Panc1 (cell line): ENCODE data around the gene NRCAM. TPM values are rescaled to one million over a fixed set of nuclear protein-coding genes. Genes with fewer than 3 reads are reported as not detected.

Experiments used
- ATAC-seq: fragments of 200-7000 bp; cut with Tn5 transposase; 2 replicates; pipeline ENCODE4 v1.9.1; 2020; ENCODE audit warnings: mild to moderate bottlenecking, moderate library complexity
- BruUV-seq: library from RNA; stranded (reverse); fragments of 400-500 nt; replicated peaks from 2 replicates; lab custom pipeline; 2021; lab: Mats Ljungman, UMichigan
- CTCF ChIA-PET: fragments of 300-600 bp; sonication (Branson Sonifier 250); formaldehyde crosslinking; loops from one replicate; lab custom pipeline; 2022; ENCODE audit warnings: antibody characterized with exemption; lab: Charles Lee
- POLR2A ChIA-PET: fragments of 300-600 bp; sonication (Branson Sonifier 250); formaldehyde crosslinking; loops from one replicate; lab custom pipeline; 2022; ENCODE audit warnings: antibody characterized with exemption; lab: Charles Lee
- DNase-seq: peaks from one replicate; pipeline ENCODE4 v3.0.0-alpha.2; 2010; ENCODE audit warnings: low read depth, low spot score
- H3K27ac ChIP-seq: 2 replicates; pipeline ENCODE4 v1.5.1; 2011; ENCODE audit warnings: mild to moderate bottlenecking, low read length, inconsistent platforms
- H3K27me3 ChIP-seq: fragments of 200-500 bp; sonication (Bioruptor generic); 2 replicates; pipeline ENCODE4 v1.6.0; 2014; ENCODE audit warnings: low read length, inconsistent platforms; ENCODE audit not compliant: control insufficient read depth, insufficient read depth
- H3K36me3 ChIP-seq: fragments of 200-500 bp; sonication (Bioruptor generic); 2 replicates; pipeline ENCODE4 v1.5.1; 2014; ENCODE audit warnings: inconsistent platforms, mild to moderate bottlenecking, low read length, moderate library complexity; ENCODE audit not compliant: control insufficient read depth, insufficient read depth
- H3K4me1 ChIP-seq: 2 replicates; pipeline ENCODE4 v1.5.1; 2011; ENCODE audit warnings: inconsistent platforms, mild to moderate bottlenecking, low read length, moderate library complexity; ENCODE audit not compliant: control insufficient read depth, insufficient read depth
- H3K4me3 ChIP-seq, 2 experiments: 2 replicates each; pipeline ENCODE4 v1.5.1; 2011 to 2012; ENCODE audit warnings: low read depth in 2 of 2, low read length in 2 of 2, mild to moderate bottlenecking in 2 of 2, inconsistent platforms in 1 of 2, moderate library complexity in 1 of 2
- H3K9me3 ChIP-seq: fragments of 200-500 bp; sonication (Bioruptor generic); 2 replicates; pipeline ENCODE4 v1.5.1; 2014; ENCODE audit warnings: low read depth, mild to moderate bottlenecking, inconsistent platforms, low read length, moderate library complexity; ENCODE audit not compliant: control insufficient read depth, insufficient read depth
- POLR2AphosphoS5 ChIP-seq: IDR thresholded peaks from 2 replicates; pipeline ENCODE4 v1.6.1; 2012; ENCODE audit warnings: mild to moderate bottlenecking, low read depth, low read length, moderate library complexity
- SIN3A ChIP-seq: IDR thresholded peaks from 2 replicates; pipeline ENCODE4 v1.6.1; 2012; ENCODE audit warnings: low read depth, mild to moderate bottlenecking, low read length, moderate library complexity, borderline replicate concordance; ENCODE audit not compliant: insufficient read depth
- TCF7L2 ChIP-seq: IDR thresholded peaks from 2 replicates; pipeline ENCODE4 v1.6.1; 2011; ENCODE audit warnings: mild to moderate bottlenecking, low read depth, low read length, inconsistent platforms
- in situ Hi-C: cut with HindIII; loops from 2 replicates; pipeline ENCODE4 v1.10.0; 2016; ENCODE audit warnings: low sequenced_read_pairs, low pct_unique_long_range_greater_than_20kb
- intact Hi-C: fragments of 100-400 bp; cut with micrococcal nuclease; formaldehyde crosslinking; loops from one replicate; pipeline ENCODE4 v1.10.0; 2022; ENCODE audit not compliant: unreplicated experiment
- total RNA-seq: library from RNA; stranded (reverse); gene quantifications from one replicate; pipeline ENCODE4 v1.2.1, GENCODE V29; 2021; ENCODE audit not compliant: unreplicated experiment
- TF ChIP-seq, protein P1 (sequence below): fragments of 450-650 bp; IDR thresholded peaks from 2 replicates; pipeline ENCODE4 v1.5.1; 2017; ENCODE audit warnings: mild to moderate bottlenecking
- TF ChIP-seq, protein P2 (sequence below), 2 experiments: IDR thresholded peaks; 2 replicates each; pipeline ENCODE4 v1.6.1; 2011 to 2012; ENCODE audit warnings: low read depth in 2 of 2, control low read depth in 1 of 2, low read length in 1 of 2, mild to moderate bottlenecking in 1 of 2, moderate library complexity in 1 of 2; ENCODE audit not compliant: insufficient read depth in 1 of 2

NRCAM gene
- total RNA-seq, 1 experiment from 2014 or later: 0.21 TPM

DNA sequence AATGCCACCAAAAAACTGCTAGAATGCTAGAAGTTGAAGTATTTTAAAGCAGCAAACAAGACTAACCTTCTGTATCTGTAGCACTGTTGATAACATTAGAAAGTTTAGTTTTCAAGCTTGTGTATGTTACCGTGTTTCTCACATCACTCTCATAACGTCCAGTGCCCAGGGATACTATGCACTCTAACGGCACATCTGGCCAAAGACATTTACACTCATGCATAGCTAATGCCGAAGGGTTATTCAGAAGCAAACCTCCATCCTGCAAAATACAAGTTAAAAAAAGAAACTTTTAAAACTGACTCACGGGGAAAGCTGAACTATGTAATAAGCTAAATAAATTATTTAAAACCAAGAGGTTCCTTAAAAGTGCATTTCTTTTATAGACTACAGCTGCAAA lies 22.9 kb upstream of the NRCAM start:
- H3K27me3 ChIP-seq: no peaks in the 10 kb centered on the region
- in situ Hi-C loops (no loop called here), intact Hi-C loops (no loop called here)
- no peak overlapping the region for H3K4me3 ChIP-seq
- H3K9me3 ChIP-seq: no peaks in the 10 kb centered on the region
- H3K36me3 ChIP-seq: no peaks in the 10 kb centered on the region
- no peaks in the 10 kb centered on the region for H3K4me1 ChIP-seq
- ChIA-PET POLR2A (no interaction called here), CTCF (no interaction called here)
- DNase-seq: no peak
- no TSS peak for BruUV-seq
- TF ChIP-seq, protein P1, sequence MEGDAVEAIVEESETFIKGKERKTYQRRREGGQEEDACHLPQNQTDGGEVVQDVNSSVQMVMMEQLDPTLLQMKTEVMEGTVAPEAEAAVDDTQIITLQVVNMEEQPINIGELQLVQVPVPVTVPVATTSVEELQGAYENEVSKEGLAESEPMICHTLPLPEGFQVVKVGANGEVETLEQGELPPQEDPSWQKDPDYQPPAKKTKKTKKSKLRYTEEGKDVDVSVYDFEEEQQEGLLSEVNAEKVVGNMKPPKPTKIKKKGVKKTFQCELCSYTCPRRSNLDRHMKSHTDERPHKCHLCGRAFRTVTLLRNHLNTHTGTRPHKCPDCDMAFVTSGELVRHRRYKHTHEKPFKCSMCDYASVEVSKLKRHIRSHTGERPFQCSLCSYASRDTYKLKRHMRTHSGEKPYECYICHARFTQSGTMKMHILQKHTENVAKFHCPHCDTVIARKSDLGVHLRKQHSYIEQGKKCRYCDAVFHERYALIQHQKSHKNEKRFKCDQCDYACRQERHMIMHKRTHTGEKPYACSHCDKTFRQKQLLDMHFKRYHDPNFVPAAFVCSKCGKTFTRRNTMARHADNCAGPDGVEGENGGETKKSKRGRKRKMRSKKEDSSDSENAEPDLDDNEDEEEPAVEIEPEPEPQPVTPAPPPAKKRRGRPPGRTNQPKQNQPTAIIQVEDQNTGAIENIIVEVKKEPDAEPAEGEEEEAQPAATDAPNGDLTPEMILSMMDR: no peak
- H3K27ac ChIP-seq: no peak overlapping the region
- no peak for ATAC-seq

DNA sequence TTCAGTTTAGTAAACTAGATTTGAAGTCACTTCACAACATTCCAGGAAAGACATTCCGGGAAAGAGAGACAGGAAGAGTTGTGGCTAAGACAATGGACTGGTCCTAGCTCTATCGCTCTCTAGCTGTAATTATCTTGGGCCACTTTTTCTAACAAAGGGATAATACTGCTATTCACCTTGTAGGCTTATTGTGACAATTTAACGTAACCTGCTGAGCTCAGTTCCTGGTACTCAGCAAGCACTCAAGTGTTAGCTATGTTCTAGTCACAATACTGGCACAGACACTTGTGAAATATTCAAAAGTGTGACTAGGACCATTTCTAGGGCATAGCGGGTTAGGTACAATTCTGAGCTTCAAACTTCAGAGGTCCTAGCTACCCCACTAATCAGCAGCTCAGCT lies 12.0 kb upstream of the NRCAM start:
- no TSS peak for BruUV-seq
- Histone ChIP-seq H3K4me3 (no peak overlapping the region), H3K4me1 (no peaks in the 10 kb centered on the region), H3K27ac (no peak overlapping the region), H3K36me3 (no peaks in the 10 kb centered on the region), H3K27me3 (peaks cover 7% of the 10 kb centered on the region), H3K9me3 (no peaks in the 10 kb centered on the region)
- POLR2A ChIA-PET: no interaction called here
- intact Hi-C loops (no loop called here), in situ Hi-C loops (no loop called here)
- DNase-seq: no peak
- CTCF ChIA-PET: interaction anchor here (0.6 to 0.7 kb wide), 2 partner anchors 10 to 346 kb away, joined by 3 to 6 read pairs; no protein-coding TSS in a partner anchor
- no peak for ATAC-seq
- TF ChIP-seq POLR2AphosphoS5: no peak
- no peak for TF ChIP-seq TCF7L2
- no peak for TF ChIP-seq SIN3A
- TF ChIP-seq, protein P1: no peak
- TF ChIP-seq, protein P2, sequence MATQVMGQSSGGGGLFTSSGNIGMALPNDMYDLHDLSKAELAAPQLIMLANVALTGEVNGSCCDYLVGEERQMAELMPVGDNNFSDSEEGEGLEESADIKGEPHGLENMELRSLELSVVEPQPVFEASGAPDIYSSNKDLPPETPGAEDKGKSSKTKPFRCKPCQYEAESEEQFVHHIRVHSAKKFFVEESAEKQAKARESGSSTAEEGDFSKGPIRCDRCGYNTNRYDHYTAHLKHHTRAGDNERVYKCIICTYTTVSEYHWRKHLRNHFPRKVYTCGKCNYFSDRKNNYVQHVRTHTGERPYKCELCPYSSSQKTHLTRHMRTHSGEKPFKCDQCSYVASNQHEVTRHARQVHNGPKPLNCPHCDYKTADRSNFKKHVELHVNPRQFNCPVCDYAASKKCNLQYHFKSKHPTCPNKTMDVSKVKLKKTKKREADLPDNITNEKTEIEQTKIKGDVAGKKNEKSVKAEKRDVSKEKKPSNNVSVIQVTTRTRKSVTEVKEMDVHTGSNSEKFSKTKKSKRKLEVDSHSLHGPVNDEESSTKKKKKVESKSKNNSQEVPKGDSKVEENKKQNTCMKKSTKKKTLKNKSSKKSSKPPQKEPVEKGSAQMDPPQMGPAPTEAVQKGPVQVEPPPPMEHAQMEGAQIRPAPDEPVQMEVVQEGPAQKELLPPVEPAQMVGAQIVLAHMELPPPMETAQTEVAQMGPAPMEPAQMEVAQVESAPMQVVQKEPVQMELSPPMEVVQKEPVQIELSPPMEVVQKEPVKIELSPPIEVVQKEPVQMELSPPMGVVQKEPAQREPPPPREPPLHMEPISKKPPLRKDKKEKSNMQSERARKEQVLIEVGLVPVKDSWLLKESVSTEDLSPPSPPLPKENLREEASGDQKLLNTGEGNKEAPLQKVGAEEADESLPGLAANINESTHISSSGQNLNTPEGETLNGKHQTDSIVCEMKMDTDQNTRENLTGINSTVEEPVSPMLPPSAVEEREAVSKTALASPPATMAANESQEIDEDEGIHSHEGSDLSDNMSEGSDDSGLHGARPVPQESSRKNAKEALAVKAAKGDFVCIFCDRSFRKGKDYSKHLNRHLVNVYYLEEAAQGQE (IDR thresholded peaks at IDR 0.05; ENCODE audit: insufficient read depth in 1 of 2, low read depth in 2 of 2, low read length in 1 of 2): no peak
